C1 segment of cervical spinal cord (tissue), 14 donors: Measurements from ENCODE around the gene MYOT.
"Not testable (repeated sequence)": the region's sequence is repeated elsewhere in the genome, so short reads cannot be mapped to it uniquely, and the experiment has no call there.

Experiments used
- DNase-seq, 14 donors: peaks; one replicate each; lab custom pipeline; 2025; lab: John Stamatoyannopoulos, UW

Gene MYOT

DNA sequence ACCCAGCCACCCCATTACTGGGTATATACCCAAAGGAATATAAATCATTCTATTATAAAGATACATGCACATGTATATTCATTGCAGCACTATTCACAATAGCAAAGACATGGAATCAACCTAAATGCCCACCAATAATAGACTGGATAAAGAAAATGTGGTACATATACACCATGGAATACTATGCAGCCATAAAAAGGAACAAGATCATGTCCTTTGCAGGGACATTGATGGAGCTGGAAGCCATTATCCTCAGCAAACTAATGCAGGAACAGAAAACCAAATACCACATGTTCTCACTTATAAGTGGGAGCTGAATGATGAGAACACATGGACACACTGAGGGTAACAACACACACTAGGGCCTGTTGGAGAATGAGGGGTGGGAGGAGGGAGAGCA is 14.5 kb upstream of the MYOT start:
- DNase-seq: not testable (repeated sequence)

DNA sequence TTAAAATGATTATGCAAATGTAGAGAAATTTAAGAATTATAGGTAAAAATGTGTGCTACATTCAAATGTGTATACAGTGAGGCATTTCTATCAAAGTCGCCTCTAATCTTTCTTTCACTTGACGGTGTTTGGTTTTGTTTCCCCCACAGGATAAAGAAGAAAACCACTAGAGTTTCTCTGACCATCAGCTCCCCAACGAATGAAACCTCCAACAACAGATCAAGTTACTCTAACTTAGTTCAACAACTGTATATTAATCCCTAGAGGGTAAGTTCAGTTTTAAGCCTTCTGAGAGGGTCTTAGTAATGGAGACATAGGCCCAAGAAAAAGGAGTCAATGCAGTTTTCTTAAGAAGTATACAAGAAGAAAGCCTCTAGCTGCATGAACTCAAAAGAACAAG is 11.5 kb upstream of the MYOT start:
- DNase-seq: no peak

DNA sequence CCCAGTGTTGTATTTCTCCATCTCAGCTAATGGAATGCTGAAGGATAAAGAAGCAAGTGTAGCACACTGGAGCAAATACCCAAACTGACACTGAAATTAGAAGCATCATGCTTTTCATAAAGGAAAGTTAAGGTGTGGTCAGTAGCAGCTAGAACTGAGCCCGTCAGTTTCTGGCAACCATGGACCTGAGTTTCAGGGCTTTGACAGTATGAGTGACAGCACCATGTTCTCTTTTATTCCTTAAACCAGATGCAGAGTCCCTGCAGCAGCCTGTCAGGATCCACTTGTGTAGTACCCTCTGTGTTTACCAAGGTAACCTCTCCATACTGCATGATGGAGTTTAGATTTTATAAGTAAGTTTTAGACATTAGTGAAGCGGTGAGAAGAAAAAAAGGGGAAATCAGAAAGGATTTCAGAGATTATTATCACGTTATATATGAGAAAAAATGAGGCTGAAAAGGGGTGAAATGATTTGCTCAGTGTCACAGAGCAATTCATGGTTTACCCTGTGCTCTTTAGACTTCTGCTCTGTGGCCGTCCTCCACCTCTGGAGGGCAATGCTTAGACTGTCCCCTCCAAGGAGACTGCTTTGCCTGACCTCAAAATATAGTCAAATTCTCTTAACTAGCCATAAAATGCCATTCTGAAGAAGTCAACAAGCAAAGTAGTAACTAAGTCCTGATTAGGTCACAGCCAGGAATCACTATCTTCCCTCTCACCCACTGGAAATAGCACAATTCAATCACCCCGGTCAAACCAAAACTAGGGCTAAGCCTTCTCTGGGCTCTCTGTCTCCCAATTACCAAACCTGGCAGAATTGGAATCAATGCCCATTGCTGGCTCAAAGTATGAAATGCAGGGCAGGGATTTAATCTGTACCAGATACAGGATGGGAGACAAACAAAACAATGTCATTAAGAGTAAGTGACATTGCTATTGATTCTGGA is 10.5 kb upstream of the MYOT start:
- peak in 1 of 14 donors; percentile 56 for DNase-seq

DNA sequence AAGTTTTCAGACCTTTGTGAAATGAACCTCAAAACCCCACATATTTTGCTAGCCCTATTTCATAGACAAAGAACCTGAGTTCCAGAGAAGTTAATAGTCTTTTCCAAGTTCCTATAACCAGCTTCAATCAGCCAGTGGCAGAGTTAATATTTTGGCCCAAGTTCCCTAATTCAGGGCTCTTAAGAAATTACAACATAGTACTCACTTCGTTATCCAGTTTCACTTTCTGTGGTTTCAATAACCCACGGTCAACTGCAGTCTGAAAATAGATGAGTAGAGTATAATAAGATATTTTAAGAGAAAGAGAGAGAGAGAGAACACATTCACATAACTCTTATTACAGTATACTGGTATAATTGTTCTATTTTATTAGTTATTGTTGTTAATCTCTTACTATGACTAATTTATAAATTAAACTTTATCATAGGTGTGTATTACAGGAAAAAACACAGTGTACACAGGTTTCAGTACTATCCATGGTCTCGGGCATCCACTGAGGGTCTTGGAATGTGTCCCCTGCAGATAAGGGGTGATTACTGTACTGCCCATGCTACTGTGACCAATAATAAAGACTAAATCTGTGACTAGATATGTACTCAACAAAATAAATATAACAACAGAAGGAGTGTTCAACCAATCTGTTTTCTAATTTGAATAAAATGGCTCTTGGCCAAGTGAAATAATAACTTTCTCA is 9.3 kb upstream of the MYOT start:
- no peak for DNase-seq

DNA sequence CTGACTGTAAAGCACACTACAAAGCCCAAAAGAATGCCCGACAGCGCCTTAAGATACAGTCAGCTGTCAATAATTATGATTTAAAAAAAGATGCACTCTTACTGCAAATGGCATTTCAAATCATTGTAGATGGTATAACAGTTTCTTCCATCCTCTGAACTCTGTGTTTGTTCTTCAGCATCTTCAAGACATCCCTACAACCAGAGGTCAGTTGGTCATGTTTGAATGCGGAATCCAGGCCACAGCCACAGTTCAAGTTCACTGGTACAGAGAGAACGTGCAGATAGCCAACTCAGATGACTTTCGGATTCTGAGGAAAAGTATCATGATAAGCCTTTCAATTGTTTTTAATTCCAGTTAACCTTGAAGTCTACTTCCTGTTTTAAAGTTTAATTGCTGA is 8.7 kb upstream of the MYOT start:
- no peak for DNase-seq

DNA sequence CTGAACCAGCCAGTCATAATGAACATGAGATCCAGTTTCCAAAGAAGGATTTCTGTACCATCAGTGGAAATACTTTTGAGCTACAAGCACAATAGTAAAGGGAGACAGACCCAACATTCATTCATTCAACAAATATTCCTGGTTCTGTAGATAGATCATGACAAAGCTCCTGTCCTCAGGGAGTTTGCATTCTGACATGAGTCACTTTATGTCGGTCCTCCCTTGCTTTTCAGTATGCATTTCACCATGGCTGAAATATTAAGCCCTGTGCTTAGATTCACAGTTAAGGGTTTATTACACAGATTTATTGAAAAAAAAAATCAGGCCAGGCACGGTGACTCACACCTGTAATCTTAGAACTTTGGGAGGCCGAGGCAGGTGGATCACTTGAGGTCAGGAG is 5.4 kb upstream of the MYOT start:
- DNase-seq: no peak

DNA sequence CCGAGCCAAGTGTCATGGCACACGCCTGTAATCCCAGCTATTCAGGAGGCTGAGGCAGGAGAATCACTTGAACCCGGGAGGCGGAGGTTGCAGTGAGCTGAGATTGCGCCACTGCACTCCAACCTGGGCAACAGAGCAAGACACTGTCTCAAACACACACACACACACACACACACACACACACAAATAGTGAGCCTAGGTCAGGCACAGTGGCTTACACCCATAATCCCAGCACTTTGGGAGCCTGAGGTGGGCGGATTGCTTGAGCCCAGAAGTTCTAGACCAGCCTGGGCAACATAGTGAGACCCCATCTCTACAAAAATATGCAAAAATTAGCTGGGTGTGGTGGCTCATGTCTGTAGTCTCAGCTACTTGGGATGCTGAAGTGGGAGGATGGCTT is 4.0 kb upstream of the MYOT start:
- not testable (repeated sequence) for DNase-seq

DNA sequence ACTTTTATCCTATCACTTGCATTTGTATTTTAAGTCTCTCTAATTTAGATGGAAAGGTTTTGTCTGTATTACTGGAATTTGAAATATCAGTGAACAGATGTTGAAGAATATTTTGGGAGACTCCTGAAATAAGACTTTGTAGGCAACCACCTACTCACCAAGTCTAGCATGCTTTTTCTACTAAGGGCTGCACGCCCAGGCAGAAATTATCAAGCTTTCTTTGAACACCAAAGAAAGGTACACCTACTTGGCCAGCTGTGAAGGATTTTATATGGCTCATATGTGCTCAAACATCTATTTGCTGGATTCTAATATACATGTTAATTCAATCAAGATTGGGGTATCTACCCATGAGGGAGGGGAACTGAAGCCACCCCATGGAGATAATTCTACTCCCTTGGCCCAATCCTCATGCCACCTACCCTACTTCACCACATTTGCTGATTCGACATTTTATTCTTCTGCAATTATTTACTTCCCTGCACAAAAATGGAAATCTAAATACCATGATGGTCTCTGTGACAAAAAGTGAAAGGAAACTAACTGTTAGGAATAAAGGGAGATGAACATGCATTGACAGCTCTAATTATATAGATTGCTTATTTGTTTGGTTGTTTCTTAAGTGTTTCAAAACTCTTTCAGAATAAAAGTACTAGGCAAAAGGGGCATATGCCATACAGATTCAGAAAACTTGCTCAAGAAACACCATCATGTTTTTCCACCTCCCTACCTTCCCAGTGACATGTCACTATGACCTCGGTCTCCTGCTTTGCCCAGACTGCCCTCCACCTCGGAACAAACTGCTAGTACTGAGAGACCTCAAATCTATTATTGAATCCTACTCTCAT is 895 bp upstream of the MYOT start:
- DNase-seq: no peak

DNA sequence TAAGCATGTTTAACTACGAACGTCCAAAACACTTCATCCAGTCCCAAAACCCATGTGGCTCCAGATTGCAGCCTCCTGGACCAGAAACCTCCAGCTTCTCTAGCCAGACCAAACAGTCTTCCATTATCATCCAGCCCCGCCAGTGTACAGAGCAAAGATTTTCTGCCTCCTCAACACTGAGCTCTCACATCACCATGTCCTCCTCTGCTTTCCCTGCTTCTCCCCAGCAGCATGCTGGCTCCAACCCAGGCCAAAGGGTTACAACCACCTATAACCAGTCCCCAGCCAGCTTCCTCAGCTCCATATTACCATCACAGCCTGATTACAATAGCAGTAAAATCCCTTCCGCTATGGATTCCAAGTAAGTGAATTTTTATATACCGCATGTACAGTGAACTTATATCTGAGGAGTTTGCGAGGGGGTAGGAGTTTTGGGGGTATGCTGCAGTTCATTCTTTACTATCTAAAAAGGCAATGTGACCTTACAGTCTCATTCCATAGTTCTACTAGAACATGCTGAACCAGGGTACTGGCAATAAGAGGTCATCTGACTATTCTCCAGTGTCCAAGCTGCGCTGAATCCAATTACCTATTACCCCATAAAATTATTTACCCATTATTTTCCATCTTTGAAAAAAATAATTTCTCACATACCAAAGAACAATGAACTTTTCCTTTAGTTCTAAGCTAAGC is 3.1 kb downstream of the MYOT start:
- no peak for DNase-seq

DNA sequence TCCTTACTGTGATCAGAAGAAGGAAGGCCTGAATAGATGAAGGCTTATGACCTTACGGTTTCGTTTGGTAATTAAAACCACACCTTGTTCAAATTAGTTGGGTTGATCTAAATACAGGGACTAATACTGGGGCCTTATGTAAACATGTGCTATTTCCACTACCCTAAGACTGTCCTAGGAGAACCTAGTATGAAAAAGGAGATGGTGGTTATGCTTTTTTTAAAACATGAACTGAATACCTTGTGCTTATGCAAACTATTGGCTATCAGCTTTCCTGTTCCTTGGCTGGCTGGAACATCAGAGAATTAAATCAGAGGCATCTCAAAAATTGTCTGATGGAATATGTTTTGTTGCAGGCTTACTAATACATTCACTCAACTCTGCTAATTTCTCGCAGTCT is 3.9 kb downstream of the MYOT start:
- DNase-seq: no peak

DNA sequence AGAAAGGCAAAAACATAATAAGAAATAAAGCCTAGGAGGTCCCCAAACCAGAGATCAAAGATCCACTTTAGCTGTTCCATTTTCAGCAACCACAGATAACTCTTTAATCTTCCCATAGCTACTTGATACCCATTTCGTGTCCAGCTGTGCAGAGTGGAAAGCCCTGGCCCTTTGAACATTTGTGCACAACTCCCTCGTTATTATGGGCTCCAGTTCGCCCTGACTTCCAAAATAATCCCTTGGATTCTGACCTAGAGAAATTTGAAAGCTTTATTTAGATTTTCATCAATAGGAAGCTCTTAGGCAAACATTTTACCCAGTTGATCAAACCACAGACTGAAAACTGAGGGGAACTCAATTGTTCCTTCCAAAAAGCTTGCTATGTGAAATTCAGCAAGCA is 4.8 kb downstream of the MYOT start:
- no peak for DNase-seq

DNA sequence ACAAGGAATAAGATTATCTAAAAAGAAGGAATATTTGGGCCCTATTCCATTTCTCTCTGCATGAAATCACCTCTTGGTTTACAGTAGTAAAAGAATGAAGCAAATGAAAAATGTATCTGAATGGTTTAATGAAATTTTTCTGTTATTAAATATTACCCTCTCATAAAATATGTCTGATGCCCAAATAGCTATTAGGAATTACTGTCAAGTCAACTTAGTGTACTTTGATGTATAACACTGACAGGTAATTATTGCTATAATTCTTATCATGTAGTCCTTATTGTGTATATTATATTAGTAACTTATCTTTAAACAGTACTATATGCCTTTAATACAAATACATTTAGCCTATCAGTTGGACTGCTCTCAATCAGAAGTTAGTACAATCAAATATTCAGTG is 8.4 kb downstream of the MYOT start:
- DNase-seq: no peak

DNA sequence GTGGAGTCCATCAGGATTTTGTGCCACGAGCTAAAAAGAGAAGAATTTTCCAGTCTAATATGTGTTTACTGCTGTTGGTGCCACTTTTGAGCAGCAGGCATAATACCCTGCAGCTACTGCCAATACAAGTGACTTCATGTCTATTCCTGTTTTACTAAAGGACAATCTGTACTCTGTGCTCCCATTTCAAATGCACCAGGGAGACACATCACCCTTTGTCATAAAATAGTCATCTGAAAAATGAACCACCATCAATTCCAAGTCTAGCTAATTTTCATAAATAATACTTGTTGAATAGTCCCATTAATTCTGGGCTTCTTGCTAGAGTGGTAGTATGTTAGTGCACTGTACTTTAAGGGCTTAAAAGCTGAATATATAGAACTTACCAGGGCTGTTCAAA is 12.7 kb downstream of the MYOT start:
- peak in 1 of 14 donors; percentile 92 for DNase-seq

DNA sequence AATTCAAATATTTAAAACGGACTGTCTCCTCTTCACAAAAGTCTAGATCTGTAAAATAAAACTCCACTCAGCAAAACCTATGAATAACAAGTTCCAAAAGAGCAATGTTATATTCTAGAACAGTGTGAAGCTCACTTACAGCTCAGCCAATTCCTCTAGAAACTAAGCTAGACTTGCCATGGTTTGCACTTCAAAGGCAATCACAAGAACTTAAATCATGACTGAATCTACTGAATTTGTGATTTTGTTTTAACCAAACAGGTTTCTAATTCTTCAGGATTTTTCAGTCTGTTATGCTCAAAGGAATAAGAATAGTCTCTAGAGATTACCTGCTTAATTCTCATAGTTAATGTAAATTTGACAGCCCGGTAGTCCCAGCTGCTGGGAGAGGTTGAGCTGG is 20.2 kb downstream of the MYOT start:
- peak in 1 of 14 donors; percentile 38 for DNase-seq

DNA sequence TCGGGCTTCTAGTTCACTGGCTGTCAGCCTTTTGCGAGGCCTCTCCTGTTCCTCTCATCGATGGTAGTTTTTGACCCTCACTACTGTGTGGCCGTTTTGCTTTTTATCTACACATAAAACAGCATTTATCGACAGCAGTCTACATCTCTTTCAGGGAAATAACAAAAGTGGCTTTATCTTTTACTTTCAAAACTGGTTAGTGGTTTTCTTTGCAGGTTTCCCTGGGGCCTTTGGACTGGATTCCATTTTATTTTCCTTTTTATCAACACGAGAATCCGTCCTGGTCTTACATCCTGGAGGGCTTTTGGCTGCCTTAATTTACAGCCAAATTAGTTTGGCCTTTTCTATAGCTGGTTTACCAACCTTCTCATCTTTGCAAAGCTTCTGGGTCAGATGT is 20.8 kb downstream of the MYOT start:
- DNase-seq: no peak

DNA sequence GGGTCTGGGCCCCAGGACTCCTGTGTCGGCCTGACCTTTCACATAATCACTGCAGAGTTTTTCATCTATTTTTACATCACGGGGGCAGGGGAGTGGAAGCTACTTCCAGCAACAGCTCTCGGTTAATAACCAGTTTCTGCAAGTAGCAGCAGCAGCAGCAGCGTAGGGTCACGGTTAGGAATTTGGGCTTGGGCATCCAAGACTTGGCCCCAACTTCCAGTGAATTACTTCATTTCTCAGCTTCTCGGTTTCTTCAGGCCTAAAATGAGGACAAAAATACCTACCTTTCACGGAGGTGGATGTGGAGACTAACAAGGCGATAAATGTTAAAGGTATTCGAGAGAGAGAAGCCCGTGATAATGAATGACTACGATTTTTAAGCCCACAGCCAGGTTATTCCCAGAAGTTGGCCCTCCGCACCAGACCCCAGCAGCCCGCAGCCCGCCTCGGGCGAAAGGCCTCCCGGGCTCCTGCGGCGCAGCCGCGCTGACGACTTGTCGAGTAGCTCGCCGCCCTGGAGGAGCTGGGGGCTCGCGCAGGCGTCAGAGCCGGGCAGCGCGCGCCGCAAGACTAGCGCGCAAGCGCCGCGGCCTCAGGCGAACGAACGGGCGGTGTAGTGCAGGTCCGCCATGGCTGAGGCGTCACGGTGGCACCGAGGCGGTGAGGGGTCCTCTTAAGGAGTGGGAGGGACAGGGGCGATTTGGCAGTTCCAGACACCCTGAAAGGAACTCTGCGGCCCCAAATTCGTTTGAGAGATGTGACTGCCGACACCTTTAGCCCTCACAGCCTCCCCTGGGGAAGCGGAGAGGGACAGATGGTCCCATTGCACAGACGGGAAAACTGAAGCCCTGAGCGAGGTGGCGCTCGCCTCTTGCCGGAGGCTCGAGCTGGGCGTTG is 21.5 kb downstream of the MYOT start, which contains the start of gene PKD2L2:
Gene PKD2L2 (plus strand): TSS at position 595 of the 897 bp plus-strand sequence. CDS start 35 bp downstream, at position 630.
- DNase-seq: peak; percentile 4 to 89 (median 61)

DNA sequence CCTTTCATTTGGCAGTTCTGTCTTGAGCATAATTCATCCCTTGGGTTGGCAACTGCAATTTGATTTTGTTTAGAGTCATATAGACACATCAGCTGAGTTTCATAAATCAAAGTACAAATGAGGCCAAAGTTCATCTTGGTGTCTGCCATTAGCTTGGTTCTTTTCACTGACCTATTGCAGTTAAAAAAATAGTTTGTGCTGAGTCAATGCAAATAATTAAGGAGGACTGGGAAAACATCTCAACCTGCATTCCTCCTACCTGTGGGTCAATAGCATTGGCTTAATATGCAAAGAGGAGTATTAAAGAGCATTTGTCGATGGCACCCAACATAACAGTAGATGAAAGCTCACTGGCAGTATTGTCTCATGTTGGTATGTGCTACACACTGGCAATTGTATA is 23.2 kb downstream of the MYOT start:
- no peak for DNase-seq

DNA sequence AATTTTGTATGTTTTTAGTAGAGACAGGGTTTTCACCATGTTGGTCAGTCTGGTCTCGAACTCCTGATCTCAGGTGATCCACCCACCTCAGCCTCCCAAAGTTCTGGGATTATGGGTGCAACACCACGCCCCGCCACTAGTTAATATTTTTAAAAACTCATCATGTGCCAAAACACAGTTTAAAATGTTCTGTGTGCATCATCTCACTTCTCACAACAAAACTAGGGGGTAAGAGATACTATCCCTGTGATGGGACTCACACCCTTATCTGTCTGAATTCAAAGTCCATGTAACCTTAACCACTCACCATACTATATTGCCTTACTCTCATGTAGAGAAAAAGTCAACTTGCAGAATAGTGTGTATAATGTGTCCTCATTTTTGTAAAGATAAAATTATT is 24.2 kb downstream of the MYOT start:
- no peak for DNase-seq

DNA sequence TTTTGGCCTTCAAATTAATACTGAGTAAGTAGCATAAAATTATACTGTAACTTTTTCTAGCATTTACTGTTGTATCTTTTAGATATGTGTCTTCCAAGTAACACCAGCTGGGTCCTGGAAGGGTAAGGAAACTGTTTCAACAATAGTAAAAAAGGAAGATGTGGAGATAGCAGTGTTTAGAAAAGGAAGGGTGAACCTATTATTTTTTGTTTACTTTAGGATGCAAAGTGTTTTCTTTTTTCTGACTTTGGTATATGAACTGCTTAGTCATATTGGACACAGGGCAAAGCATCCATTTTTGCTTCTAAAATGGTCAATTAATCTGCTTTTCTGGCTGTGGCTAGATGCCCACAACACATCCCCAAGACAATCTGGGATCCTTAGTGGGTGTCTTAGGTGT is 26.9 kb downstream of the MYOT start:
- DNase-seq: no peak

DNA sequence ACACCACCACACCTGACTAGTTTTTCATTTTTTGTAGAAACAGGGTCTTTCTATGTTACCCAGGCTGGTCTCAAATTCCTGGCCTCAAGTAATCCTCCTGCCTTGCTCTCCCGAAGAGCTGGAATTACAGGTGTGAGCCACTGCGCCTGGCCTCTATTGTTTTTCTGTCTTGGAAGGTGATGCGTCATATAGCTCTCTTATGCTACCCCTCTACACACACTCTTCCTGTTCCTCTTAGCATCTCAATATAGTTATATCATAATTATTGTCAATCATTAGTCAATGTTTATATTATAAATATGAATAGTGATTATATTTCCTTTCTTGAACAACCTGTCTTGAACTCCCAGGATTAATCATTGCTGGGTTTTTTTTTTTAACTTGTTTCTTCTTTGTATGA is 28.9 kb downstream of the MYOT start:
- DNase-seq: no peak
